Activated B cell treated with CpG ODN at 0.5 μM for 24 hours (primary cell): ENCODE measurements around the gene TBC1D14. TPM values are rescaled to one million over a fixed set of nuclear protein-coding genes. Genes with fewer than 3 reads are reported as not detected.
A peak's percentile ranks its signal among the peaks of the same experiment; 100 is the strongest.

Source experiments
- ATAC-seq: fragments of 200-7000 bp; cut with Tn5 transposase; one replicate; pipeline ENCODE4 v1.10.0; 2021; ENCODE audit warnings: low read depth, mild to moderate bottlenecking, moderate library complexity
- CTCF ChIA-PET: fragments of 350-600 bp; sonication (Branson Sonifier 250); formaldehyde crosslinking; loops from one replicate; lab custom pipeline; 2021; ENCODE audit warnings: antibody characterized with exemption; lab: Charles Lee
- POLR2A ChIA-PET: fragments of 350-600 bp; sonication (Branson Sonifier 250); formaldehyde crosslinking; loops from one replicate; lab custom pipeline; 2021; ENCODE audit warnings: antibody characterized with exemption; lab: Charles Lee
- DNase-seq: peaks from one replicate; pipeline ENCODE4 v3.0.0; 2022
- H3K27ac Mint-ChIP-seq: one replicate; pipeline ENCODE4 v1.8.0; 2020; ENCODE audit warnings: mixed read lengths
- H3K27me3 Mint-ChIP-seq: one replicate; pipeline ENCODE4 v1.8.0; 2021; ENCODE audit warnings: mixed read lengths
- H3K36me3 Mint-ChIP-seq: one replicate; pipeline ENCODE4 v1.8.0; 2021; ENCODE audit warnings: low read depth, mixed read lengths
- H3K4me1 Mint-ChIP-seq: one replicate; pipeline ENCODE4 v1.8.0; 2021; ENCODE audit warnings: mixed read lengths
- H3K4me3 Mint-ChIP-seq: one replicate; pipeline ENCODE4 v1.8.0; 2020; ENCODE audit warnings: mild to moderate bottlenecking, mixed read lengths
- H3K9me3 Mint-ChIP-seq: one replicate; pipeline ENCODE4 v1.8.0; 2020; ENCODE audit warnings: mixed read lengths
- intact Hi-C: fragments of 100-400 bp; cut with micrococcal nuclease; formaldehyde crosslinking; loops from one replicate; pipeline ENCODE4 v1.15.1; 2024
- total RNA-seq: library from RNA; stranded (reverse); gene quantifications from 2 replicates; pipeline ENCODE4 v1.2.3, GENCODE V29; 2022
- TF ChIP-seq, protein P1 (sequence below): fragments of 200-600 bp; IDR thresholded peaks from one replicate; pipeline ENCODE4 v1.8.0; 2022; ENCODE audit warnings: antibody characterized with exemption, mild to moderate bottlenecking

The TBC1D14 gene
- total RNA-seq, 1 donor from 2014 or later: 35.1 TPM

- DNase-seq (peak; percentile 34), ATAC-seq (peak; percentile 91)
- TF ChIP-seq, protein P1, sequence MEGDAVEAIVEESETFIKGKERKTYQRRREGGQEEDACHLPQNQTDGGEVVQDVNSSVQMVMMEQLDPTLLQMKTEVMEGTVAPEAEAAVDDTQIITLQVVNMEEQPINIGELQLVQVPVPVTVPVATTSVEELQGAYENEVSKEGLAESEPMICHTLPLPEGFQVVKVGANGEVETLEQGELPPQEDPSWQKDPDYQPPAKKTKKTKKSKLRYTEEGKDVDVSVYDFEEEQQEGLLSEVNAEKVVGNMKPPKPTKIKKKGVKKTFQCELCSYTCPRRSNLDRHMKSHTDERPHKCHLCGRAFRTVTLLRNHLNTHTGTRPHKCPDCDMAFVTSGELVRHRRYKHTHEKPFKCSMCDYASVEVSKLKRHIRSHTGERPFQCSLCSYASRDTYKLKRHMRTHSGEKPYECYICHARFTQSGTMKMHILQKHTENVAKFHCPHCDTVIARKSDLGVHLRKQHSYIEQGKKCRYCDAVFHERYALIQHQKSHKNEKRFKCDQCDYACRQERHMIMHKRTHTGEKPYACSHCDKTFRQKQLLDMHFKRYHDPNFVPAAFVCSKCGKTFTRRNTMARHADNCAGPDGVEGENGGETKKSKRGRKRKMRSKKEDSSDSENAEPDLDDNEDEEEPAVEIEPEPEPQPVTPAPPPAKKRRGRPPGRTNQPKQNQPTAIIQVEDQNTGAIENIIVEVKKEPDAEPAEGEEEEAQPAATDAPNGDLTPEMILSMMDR: no peak
- Mint-ChIP-seq H3K9me3 (no peaks in the 10 kb centered on the region), H3K27ac (peak overlapping the region; percentile 76), H3K27me3 (no peaks in the 10 kb centered on the region), H3K4me1 (peaks cover 44% of the 10 kb centered on the region), H3K36me3 (no peaks in the 10 kb centered on the region), H3K4me3 (peak overlapping the region; percentile 53)
- intact Hi-C loops: loop anchor here (1.0 to 2.0 kb wide), 3 partner anchors 8 to 69 kb away; partner anchors contain the start of gene TBC1D14
- POLR2A ChIA-PET: interaction anchor here (0.5 to 2.3 kb wide), 9 partner anchors 9 to 208 kb away, joined by 3 to 16 read pairs (median 4); partner anchors contain the start of genes GRPEL1, MRFAP1L1 and TBC1D14
- CTCF ChIA-PET: interaction anchor here (0.6 to 1.2 kb wide), 4 partner anchors 24 to 133 kb away, joined by 3 to 4 read pairs (median 4); no protein-coding TSS in a partner anchor
These were observed 8.0 kb downstream of the TBC1D14 start for GRCh38 chr4:6917461-6918271.

DNA sequence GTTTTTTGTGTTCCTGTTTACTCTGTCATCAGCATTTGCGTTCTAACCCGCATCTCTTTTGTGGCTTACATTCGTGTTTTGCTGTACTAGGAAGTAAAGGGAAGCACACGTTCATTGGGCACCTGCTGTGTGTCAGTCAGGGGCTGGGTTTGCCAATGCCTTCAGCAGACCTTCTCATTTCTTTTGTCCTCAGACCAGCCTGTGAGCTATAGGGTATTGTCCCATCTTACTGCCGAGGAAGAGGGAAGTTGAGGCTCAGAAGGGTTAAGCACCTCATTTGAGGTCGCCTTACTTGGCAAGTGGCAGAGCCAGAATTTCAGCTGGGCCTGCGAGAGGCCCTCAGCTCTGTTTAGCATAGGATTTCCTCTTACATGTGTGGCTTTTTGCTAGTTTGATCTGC, 8.7 kb downstream of the TBC1D14 start:
- ChIA-PET CTCF (interaction anchor here (0.9 kb wide), 1 partner anchor 46 kb away, joined by 4 read pairs; no protein-coding TSS in a partner anchor), POLR2A (interaction anchor here (2.3 kb wide), 1 partner anchor 9 kb away, joined by 16 read pairs; the partner anchor contains the start of gene TBC1D14)
- H3K27ac Mint-ChIP-seq: peak overlapping the region; percentile 76
- H3K4me3 Mint-ChIP-seq: peak overlapping the region; percentile 53
- DNase-seq: no peak
- H3K9me3 Mint-ChIP-seq: no peaks in the 10 kb centered on the region
- TF ChIP-seq, protein P1: no peak
- no peak for ATAC-seq
- peaks cover 3% of the 10 kb centered on the region for H3K36me3 Mint-ChIP-seq
- intact Hi-C loops: no loop called here
- H3K27me3 Mint-ChIP-seq: no peaks in the 10 kb centered on the region
- peaks cover 41% of the 10 kb centered on the region for H3K4me1 Mint-ChIP-seq

GRCh38 chr4:6920171-6920570, 10.5 kb downstream of the TBC1D14 start:
- H3K9me3 Mint-ChIP-seq: no peaks in the 10 kb centered on the region
- intact Hi-C loops: no loop called here
- H3K27me3 Mint-ChIP-seq: no peaks in the 10 kb centered on the region
- H3K27ac Mint-ChIP-seq: no peak overlapping the region
- H3K36me3 Mint-ChIP-seq: peaks cover 21% of the 10 kb centered on the region
- no peak overlapping the region for H3K4me3 Mint-ChIP-seq
- H3K4me1 Mint-ChIP-seq: peaks cover 39% of the 10 kb centered on the region
- TF ChIP-seq, protein P1: no peak
- ATAC-seq (no peak), DNase-seq (no peak)
- ChIA-PET POLR2A (no interaction called here), CTCF (no interaction called here)

- Mint-ChIP-seq H3K27ac (no peak overlapping the region), H3K4me1 (peaks cover 16% of the 10 kb centered on the region), H3K4me3 (no peak overlapping the region), H3K36me3 (peaks cover 33% of the 10 kb centered on the region), H3K27me3 (no peaks in the 10 kb centered on the region), H3K9me3 (no peaks in the 10 kb centered on the region)
- intact Hi-C loops: no loop called here
- ChIA-PET POLR2A (interaction anchor here (0.5 kb wide), 1 partner anchor 65 kb away, joined by 4 read pairs; no protein-coding TSS in a partner anchor), CTCF (no interaction called here)
- TF ChIP-seq, protein P1: no peak
- DNase-seq: no peak
- no peak for ATAC-seq
These were observed 13.9 kb downstream of the TBC1D14 start for GRCh38 chr4:6923507-6923906.

GRCh38 chr4:6924361-6924779, 14.7 kb downstream of the TBC1D14 start:
- H3K4me3 Mint-ChIP-seq: no peak overlapping the region
- H3K4me1 Mint-ChIP-seq: peaks cover 14% of the 10 kb centered on the region
- POLR2A ChIA-PET: no interaction called here
- CTCF ChIA-PET: no interaction called here
- no peak overlapping the region for H3K27ac Mint-ChIP-seq
- TF ChIP-seq, protein P1: no peak
- H3K36me3 Mint-ChIP-seq: peaks cover 36% of the 10 kb centered on the region
- intact Hi-C loops: no loop called here
- H3K9me3 Mint-ChIP-seq: no peaks in the 10 kb centered on the region
- no peaks in the 10 kb centered on the region for H3K27me3 Mint-ChIP-seq
- DNase-seq (no peak), ATAC-seq (no peak)
